ENCODE results near the gene CYP46A1. TPM values are rescaled to one million over a fixed set of nuclear protein-coding genes. Genes with fewer than 3 reads are reported as not detected.

CYP46A1 gene
- total and polyA plus RNA-seq, 2 donors (not counting 1 experiment from before 2014, with no cell fraction given) = 0.27 to 0.28 TPM

DNA sequence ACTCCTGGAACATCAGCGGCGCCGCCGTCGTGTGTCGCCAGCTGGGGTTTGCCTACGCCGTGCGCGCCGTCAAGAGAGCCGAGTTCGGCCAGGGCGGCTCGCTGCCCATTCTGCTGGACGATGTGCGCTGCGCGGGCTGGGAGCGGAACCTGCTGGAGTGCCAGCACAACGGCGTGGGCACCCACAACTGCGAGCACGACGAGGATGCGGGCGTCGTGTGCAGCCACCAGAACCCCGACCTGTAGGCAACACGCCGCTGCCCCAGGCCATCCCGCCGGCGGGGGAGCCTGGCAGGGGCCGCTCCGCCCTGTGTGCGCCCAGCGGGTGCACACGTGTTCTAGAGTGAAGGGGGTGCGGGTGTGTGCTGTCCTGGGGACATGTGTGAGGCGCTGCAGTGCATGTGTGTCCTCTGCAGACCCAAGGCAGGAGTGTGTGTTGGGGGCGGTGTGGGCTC is 8.7 kb upstream of the CYP46A1 start:
- 49% methylated on average over 42 of the region's 42 CpGs for whole genome bisulfite sequencing (ENCODE audit: insufficient coverage)
- CTCF ChIA-PET = no interaction called here
- Histone ChIP-seq H2AFZ (ENCODE audit: insufficient read depth, low read depth, low read length, poor library complexity, severe bottlenecking) (no peak overlapping the region), H3K79me2 (ENCODE audit: control insufficient read depth, insufficient read depth, low read length) (no peaks in the 10 kb centered on the region), H3K36me3 (replicated peaks in 1 of 2; ENCODE audit: control extremely low read depth in 1 of 2, control insufficient read depth in 1 of 2, extremely low read depth in 1 of 2, insufficient read depth in 2 of 2, low read length in 1 of 2) (no peaks in the 10 kb centered on the region), H3K9me3 (ENCODE audit: control extremely low read depth in 1 of 3, control insufficient read depth in 2 of 3, insufficient read depth in 1 of 3, low read length in 2 of 3) (peaks cover 0 to 27% (median 2%) of the 10 kb centered on the region in 3 donors), H3K4me2 (replicated peaks; ENCODE audit: low read depth, low read length, poor library complexity, severe bottlenecking) (no peak overlapping the region), H3K27ac (ENCODE audit: low read length in 2 of 2) (no peak overlapping the region), H3K4me3 (ENCODE audit: control extremely low read depth in 1 of 5, extremely low read depth in 1 of 5, insufficient read depth in 1 of 5, low read depth in 2 of 5, low read length in 4 of 5) (no peak overlapping the region), H3K9ac (ENCODE audit: low read length) (no peak overlapping the region), H4K20me1 (ENCODE audit: control insufficient read depth, insufficient read depth, low read length, poor library complexity, severe bottlenecking) (no peaks in the 10 kb centered on the region), H3K4me1 (ENCODE audit: control insufficient read depth in 2 of 2, insufficient read depth in 2 of 2, low read length in 2 of 2) (peaks cover 0 to 6% of the 10 kb centered on the region in 2 donors), H3K27me3 (replicated peaks in 1 of 4; ENCODE audit: control extremely low read depth in 1 of 4, control insufficient read depth in 3 of 4, insufficient read depth in 4 of 4, low read length in 3 of 4) (peaks cover 0 to 30% (median 1%) of the 10 kb centered on the region in 4 experiments)
- H3K27me3 Mint-ChIP-seq = peaks cover 13% of the 10 kb centered on the region
- DNase-seq = no peak
- no peak overlapping the region for H3K27ac Mint-ChIP-seq
- POLR2A ChIA-PET = no interaction called here
- no peaks in the 10 kb centered on the region for H3K9me3 Mint-ChIP-seq (ENCODE audit: insufficient read depth)
- peaks cover 9% of the 10 kb centered on the region for H3K4me1 Mint-ChIP-seq
- TF ChIP-seq EZH2 (IDR thresholded peaks at IDR 0.05; ENCODE audit: borderline replicate concordance, insufficient read depth, low read depth, low read length, poor library complexity, severe bottlenecking) = no peak
- TF ChIP-seq, protein P1, sequence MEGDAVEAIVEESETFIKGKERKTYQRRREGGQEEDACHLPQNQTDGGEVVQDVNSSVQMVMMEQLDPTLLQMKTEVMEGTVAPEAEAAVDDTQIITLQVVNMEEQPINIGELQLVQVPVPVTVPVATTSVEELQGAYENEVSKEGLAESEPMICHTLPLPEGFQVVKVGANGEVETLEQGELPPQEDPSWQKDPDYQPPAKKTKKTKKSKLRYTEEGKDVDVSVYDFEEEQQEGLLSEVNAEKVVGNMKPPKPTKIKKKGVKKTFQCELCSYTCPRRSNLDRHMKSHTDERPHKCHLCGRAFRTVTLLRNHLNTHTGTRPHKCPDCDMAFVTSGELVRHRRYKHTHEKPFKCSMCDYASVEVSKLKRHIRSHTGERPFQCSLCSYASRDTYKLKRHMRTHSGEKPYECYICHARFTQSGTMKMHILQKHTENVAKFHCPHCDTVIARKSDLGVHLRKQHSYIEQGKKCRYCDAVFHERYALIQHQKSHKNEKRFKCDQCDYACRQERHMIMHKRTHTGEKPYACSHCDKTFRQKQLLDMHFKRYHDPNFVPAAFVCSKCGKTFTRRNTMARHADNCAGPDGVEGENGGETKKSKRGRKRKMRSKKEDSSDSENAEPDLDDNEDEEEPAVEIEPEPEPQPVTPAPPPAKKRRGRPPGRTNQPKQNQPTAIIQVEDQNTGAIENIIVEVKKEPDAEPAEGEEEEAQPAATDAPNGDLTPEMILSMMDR (IDR thresholded peaks at IDR 0.05) = no peak
- H3K4me3 Mint-ChIP-seq = no peak overlapping the region
- intact Hi-C loops (cut with micrococcal nuclease) = no loop called here
- ATAC-seq (ENCODE audit: low read depth) = no peak

DNA sequence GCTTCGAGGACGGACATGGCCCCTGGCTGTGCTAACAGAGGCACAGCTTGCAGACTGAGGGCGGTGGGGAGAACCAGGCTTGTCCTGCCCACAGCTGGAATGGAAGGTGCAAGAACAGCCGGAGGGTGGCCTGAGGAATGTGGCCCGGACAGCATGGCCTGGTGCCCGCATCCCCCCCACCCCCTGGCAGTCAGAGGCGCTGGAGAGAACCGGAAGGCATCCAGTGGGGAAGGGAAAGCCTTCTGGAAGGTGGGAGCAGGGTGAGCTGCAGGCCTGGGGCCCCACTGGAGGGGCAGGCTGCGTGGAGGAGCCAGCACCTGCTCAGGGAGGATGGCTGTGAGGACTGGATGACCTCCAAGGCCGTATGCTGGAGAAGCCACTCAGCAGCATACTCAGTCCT is 8.1 kb upstream of the CYP46A1 start:
- Mint-ChIP-seq H3K9me3 (ENCODE audit: insufficient read depth) (no peaks in the 10 kb centered on the region), H3K4me1 (peaks cover 9% of the 10 kb centered on the region), H3K27ac (no peak overlapping the region), H3K27me3 (peaks cover 7% of the 10 kb centered on the region), H3K4me3 (no peak overlapping the region)
- ATAC-seq (ENCODE audit: low read depth) (no peak), DNase-seq (no peak)
- H2AFZ ChIP-seq (ENCODE audit: insufficient read depth, low read depth, low read length, poor library complexity, severe bottlenecking) = no peak overlapping the region
- TF ChIP-seq, protein P1 (IDR thresholded peaks at IDR 0.05) = no peak
- no peak for TF ChIP-seq EZH2 (IDR thresholded peaks at IDR 0.05; ENCODE audit: borderline replicate concordance, insufficient read depth, low read depth, low read length, poor library complexity, severe bottlenecking)
- H3K4me1 ChIP-seq (ENCODE audit: control insufficient read depth in 2 of 2, insufficient read depth in 2 of 2, low read length in 2 of 2) = peaks cover 0 to 6% of the 10 kb centered on the region in 2 donors
- intact Hi-C loops (cut with micrococcal nuclease) = no loop called here
- H3K79me2 ChIP-seq (ENCODE audit: control insufficient read depth, insufficient read depth, low read length) = no peaks in the 10 kb centered on the region
- no peaks in the 10 kb centered on the region for H3K36me3 ChIP-seq (replicated peaks in 1 of 2; ENCODE audit: control extremely low read depth in 1 of 2, control insufficient read depth in 1 of 2, extremely low read depth in 1 of 2, insufficient read depth in 2 of 2, low read length in 1 of 2)
- H3K27ac ChIP-seq (ENCODE audit: low read length in 2 of 2) = no peak overlapping the region
- no peak overlapping the region for H3K4me2 ChIP-seq (replicated peaks; ENCODE audit: low read depth, low read length, poor library complexity, severe bottlenecking)
- H3K9ac ChIP-seq (ENCODE audit: low read length) = no peak overlapping the region
- POLR2A ChIA-PET = no interaction called here
- peaks cover 0 to 28% (median 1%) of the 10 kb centered on the region in 4 experiments for H3K27me3 ChIP-seq (replicated peaks in 1 of 4; ENCODE audit: control extremely low read depth in 1 of 4, control insufficient read depth in 3 of 4, insufficient read depth in 4 of 4, low read length in 3 of 4)
- WGBS (ENCODE audit: insufficient coverage) = 59% methylated on average over 7 of the region's 10 CpGs
- H3K9me3 ChIP-seq (ENCODE audit: control extremely low read depth in 1 of 3, control insufficient read depth in 2 of 3, insufficient read depth in 1 of 3, low read length in 2 of 3) = peaks cover 0 to 27% (median 2%) of the 10 kb centered on the region in 3 donors
- CTCF ChIA-PET = no interaction called here
- H4K20me1 ChIP-seq (ENCODE audit: control insufficient read depth, insufficient read depth, low read length, poor library complexity, severe bottlenecking) = no peaks in the 10 kb centered on the region
- no peak overlapping the region for H3K4me3 ChIP-seq (ENCODE audit: control extremely low read depth in 1 of 5, extremely low read depth in 1 of 5, insufficient read depth in 1 of 5, low read depth in 2 of 5, low read length in 4 of 5)

All from B cell (primary cell).